HG03159 (cell line): ENCODE measurements around the gene CLEC20A.

Experiments
- ATAC-seq: cut with Tn5 transposase; IDR thresholded peaks from one replicate; pipeline ENCODE4 v1.9.1; 2021; ENCODE audit warnings: mild to moderate bottlenecking, moderate library complexity; ENCODE audit not compliant: unreplicated experiment

The CLEC20A gene

DNA sequence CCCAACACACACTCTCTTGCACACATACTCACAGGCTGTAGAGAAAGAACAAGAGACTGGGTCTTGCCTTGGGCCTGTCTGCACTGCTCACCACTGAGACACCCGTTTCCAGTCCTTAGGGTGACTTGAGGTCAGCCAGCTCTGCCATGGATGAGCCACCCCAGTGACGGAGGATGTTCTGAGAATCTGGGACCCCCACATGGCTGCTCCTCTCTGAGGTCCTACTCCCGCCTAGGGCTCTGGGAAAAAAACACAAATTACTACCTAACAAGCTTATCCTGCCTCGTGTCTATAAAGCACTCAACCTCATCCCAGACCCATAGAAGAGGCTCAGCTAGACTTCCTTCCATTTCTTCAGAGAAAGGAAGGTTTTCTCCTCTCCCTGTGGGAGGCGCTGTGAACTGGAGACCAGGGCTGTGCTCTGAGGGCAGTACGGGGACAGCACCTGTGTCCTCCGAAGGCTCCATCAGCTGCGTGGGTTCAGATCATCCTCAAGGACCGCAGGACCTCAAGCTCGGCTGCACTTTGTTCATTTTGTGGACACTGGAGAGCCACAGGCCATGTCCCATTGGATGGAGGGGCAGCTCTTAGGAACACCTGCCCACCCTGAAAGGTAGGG is 4.3 kb upstream of the CLEC20A start:
- peak; percentile 28 for ATAC-seq

DNA sequence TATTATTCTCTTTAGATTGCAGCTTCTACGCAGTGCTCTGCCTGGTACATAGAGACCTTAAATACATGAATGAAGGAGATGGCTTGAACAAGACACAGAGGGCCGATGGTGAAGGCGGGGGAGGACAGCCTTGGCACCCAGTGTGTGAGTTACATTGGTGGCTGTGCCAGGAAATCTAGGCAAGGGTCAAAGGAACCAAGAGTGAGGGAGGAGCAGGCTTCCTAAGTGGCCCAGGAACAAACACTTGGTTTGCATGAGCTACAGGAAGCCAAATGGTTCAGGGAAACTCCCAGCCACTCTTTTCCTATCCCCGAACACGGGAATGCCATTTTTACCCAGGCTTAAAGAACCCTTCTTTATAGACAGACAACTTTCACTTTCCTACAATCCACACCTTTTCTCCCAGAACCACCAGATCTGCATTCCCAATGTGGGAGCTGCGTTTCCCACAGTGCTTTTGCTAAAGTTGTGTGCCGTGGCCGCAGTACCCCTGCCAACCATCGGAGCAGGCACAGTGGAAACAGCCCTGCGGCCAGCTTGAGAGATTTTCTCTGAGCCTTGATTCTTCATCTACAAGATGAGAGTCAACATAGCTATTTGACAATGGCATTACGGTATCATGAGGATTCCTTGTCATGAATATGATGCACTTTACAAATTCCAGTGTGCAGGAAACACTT is 3.5 kb upstream of the CLEC20A start:
- ATAC-seq, result no peak

DNA sequence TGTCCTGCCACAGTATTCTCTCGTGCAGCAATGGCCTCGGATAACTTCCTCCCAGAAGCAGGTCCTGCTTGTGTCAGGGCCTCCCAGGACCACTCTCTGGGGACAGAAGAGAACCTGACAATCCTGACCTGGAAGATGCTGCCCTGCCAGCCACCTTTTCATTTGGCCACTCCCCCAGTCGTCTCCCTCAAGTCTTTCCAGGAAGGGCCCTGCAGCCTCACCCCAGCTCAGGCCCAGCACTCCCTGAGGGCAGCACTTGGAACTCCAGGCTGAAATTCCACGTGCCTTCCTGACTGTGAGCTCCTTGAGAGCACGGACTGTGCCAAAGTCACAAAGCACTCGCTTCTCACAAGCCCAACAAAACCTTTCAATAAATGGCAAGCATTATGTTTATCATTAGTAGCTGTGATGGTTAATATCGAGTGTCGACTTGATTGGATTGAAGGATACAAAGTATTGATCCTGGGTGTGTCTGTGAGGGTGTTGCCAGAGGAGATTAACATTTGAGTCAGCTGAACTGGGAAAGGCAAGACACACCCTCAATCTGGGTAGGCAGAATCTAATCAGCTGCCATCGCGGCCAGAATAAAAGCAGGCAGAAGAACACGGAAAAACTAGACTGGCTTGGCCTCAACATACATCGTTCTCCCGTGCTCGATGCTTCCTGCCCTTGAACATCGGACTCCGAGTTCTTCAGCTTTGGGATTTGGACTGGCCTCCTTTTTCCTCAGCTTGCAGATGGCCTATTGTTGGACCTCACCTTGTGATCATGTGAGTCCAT is 2.3 kb upstream of the CLEC20A start:
- no peak for ATAC-seq

DNA sequence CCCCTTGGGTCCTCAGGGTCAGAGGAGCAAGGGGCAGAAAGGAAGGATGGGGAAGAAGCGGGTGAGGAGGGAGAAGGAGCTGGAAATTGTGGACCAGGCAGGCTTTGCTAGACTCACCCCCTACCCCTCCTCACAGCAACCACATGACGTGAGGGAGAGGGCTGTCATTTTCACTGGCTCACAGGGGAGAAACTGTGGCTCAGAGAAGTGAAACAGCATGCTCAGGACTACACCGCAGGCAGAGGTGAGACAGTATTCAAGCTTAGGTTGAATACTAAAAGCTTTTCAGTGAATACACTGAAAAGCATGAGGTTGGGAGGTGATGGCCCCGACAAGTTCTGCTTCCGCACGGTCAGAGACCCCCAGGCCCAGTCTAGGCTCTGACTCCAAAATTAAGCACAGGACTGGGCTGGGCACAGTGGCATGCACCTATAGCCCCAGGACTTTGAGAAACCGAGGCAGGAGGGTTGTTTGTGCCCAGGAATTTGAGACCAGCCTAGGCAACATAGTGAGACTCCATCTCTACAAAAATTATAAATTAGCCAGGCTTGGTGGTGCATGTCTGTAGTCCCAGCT is 1.2 kb upstream of the CLEC20A start:
- no peak for ATAC-seq

- no peak for ATAC-seq
These were observed 889 bp downstream of the CLEC20A start for GRCh38 chr1:178495741-178496409.

GRCh38 chr1:178495158-178495557 is 1.6 kb downstream of the CLEC20A start:
- ATAC-seq, result no peak

DNA sequence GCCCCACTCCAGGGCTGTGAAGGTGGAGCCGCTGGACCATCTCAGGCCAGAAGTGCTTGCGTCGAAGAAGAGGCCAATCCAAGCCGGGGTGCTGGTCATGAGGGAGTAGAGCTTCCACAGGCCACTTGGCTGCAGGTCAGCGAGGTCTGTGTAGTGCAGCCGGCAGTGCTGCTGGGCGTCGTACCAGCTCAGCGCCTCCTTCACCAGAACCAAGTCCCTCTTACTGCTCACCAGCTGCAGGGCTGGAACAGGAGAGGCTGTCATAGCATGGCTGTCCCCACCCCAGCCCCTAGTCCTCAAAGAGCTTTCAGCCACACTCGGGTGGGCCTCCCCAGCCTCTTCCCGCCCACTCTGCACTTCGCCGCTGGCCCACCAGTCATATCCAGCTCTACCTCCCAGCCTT is 2.2 kb downstream of the CLEC20A start:
- ATAC-seq, result no peak

- no peak for ATAC-seq
These were observed 3.4 kb downstream of the CLEC20A start for GRCh38 chr1:178493301-178493741.

DNA sequence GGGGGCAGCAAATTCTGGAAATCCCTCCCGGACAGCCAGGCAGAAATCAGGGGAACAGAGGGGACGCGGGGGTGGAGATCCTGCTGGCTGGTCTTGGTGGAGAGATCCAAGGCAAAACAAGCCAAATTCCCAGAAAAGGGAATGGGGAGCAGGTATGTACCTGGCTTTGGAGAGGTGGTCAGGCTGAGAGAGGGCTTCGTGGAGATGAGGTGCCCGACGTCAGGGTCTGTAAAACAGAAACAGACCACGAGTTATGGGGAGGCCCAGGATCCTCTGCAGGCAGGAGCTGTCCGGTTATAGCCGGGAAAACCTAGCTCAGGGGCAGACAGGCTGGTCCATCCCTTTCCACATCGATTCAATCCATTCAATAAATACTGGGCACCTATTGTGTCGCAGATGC is 4.4 kb downstream of the CLEC20A start:
- no peak for ATAC-seq

DNA sequence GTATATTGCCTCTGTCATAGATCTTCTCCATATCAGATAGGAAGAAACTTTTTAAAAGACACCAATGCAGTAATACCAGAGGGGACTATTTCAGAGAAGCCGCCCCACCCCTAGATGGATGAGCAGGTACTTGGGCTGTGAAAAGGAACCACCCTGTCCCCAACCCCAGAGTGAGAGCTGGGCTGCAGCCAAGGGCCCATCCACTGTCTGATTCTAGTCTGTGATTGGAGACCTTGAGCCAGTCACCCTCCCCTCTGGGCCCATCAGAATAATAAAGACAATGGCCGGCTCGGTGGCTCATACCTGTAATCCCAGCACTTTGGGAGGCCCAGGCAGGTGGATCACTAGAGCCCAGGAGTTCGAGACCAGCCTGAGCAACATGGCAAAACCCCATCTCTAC is 5.0 kb downstream of the CLEC20A start:
- no peak for ATAC-seq

DNA sequence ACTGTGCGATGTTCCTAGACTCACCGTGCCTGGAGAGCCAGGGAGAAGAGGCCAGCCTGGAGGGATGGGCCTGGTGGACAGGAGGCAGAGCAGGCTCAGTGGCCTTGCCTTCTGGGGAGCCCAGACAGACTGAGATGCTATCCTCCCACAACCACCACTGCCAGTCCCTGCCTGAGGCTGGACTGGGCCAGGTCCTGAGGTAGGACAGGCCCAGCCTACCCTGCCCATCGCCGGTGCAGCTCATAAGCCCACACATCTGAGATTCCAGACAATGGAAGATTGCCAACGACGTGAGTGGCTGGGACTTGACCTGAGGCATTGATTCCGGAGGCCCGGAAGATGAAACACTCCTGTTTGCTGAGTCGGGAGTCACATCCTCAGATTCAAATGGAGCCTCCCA is 5.8 kb downstream of the CLEC20A start:
- no peak for ATAC-seq

DNA sequence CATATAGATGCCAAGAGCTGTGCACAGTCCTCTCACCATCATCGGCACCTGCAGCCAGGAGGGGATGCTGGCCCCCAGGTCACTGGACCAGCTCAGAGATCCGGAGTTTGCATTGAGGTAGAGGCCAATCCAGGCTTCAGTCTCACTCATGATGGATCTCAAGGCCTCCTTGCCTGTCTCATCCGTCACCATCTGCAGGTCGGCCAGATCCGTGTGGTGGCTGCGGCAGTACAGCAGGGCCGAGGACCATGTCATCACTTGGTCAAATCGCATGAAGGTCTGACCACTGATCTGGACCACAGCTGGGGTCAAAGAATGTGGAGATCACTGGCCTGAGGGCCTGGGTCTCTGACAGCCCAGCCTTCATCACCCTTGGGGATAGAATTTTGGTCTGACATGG is 6.6 kb downstream of the CLEC20A start:
- no peak for ATAC-seq

GRCh38 chr1:178489399-178489798 is 7.4 kb downstream of the CLEC20A start:
- no peak for ATAC-seq

GRCh38 chr1:178488393-178488792 is 8.4 kb downstream of the CLEC20A start:
- ATAC-seq, result no peak

DNA sequence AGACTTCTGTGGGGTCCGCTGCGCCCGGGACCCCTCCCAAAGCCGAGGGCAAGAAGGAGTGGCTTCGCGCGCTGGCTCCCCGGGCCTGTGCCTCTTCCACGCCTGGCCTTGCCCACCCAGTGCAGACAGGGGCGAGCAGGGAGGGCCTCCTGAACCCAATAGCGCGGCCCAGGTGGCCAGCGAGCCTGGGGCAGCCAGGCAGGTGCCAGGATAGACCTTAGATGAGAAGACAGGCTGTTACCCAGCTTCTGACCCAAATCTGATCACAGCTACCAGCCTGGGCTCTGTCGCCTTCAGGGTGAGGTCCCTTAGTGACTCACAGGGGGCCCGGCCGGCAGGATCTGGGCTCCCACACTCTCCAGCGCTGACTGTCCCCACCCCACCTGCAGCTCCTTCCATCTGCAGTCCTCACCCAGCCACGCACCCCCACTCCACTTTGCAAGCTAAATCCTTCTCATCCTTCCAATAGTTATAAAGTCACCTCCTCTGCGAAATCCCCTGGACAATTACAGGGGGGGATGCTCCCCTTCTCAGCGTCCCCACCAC is 9.6 kb downstream of the CLEC20A start:
- no peak for ATAC-seq

DNA sequence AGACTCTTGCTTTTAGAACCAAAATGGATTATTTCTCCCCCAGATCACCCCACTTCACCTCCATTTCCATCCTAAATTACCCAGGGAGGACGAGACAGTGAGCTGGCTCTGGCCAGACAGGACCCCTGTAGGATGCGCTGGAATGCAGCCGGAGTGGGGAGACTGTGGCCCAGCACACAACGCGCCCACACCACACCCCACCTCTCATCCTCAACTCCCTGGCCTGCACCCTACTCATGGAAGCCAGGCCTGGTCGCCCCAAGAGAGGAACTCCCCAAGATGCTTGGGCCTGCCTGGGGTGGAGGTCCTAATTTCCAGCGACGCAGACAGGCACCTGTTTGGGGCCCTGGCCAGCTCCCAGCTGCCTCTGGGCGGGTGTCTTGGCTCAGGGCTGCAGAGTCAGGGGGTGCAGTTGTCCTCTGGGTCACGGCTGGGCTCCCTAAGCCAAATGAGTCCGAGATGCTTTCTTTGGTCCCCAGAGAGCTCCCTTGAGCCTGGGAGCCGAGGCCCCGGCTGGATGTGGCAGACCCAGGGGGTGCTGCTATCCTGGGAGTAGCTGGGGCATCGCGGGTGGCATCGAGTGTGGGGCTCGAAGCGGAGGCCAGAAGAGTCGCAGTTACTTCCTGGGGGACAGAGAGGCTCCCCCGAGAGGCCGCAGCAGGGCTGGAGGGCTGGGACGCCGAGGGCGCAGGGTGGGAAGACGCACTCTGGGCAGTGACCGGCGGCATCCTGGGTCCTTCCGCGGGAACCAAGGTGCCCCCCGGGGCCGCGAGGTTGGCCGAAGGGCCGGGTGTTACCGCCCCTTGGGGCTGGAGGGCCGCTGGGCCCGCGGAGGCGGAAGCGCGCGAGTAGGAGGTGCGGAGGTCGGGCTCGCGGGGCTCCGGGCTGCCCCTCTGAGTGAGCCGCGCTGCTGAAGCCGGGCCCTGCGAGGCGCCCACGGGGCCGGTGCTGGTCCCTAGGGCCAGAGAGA is 10.4 kb downstream of the CLEC20A start:
- no peak for ATAC-seq

DNA sequence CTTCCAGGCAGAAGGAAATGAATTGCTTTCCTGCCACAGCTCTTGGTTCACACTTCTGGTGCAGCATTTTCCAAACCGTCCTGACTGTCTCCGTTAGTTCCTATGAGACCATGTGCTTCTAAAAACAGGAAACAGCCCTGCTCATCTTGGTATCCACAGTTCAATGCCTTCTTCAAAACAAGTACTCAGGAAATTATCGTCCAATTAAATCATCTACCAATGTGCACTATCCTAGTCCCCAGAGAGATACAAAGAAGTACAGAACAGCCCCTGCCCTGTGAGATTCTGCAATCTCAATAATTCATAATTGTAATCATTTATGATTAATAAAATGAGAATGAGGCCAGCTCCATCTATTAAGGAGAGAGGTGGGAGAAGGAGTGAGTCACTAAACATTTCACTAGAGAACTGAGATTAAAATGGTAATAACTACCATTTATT is 11.2 kb downstream of the CLEC20A start:
- ATAC-seq, result no peak

GRCh38 chr1:178484698-178485225 is 12.0 kb downstream of the CLEC20A start:
- ATAC-seq, result no peak

GRCh38 chr1:178483251-178483957 is 13.4 kb downstream of the CLEC20A start:
- no peak for ATAC-seq
